Peyer's patch (tissue), 4 donors: ENCODE measurements around the gene RPGRIP1L.
"Not testable (repeated sequence)": the region's sequence is repeated elsewhere in the genome, so short reads cannot be mapped to it uniquely, and the experiment has no call there.

Source experiments
- POLR2A ChIP-seq, 2 donors: fragments of 450-650 bp; IDR thresholded peaks; one replicate each; pipeline ENCODE4 v1.5.1; 2017; ENCODE audit warnings: antibody characterized with exemption in 2 of 2, mild to moderate bottlenecking in 2 of 2, moderate library complexity in 2 of 2
- TF ChIP-seq, protein P1 (sequence below), 6 experiments: fragments of 450-650 bp in 4 of 6; fragments of 200-600 bp in 2 of 6; sonication (generic) in 1 of 6; IDR thresholded peaks; one replicate each; pipeline ENCODE4 v1.5.1; 2017 to 2019; ENCODE audit warnings: antibody characterized with exemption in 6 of 6, mild to moderate bottlenecking in 3 of 6, moderate library complexity in 1 of 6

DNA sequence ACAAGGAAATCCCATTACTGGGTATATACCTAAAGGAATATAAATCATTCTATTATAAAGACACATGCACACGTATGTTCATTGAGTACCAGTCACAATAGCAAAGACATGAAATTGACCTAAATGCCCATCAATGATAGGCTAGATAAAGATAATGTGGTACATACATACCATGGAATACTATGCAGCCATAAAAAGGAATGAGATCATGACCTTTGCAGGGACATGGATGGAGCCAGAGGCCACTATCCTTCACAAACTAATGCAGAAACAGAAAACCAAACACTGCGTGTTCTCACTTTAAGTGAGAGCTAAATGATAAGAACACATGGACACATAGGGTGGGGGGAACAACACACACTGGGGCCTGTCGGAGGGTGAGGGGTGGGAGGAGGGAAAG is 18.3 kb downstream of the RPGRIP1L start:
- TF ChIP-seq POLR2A (IDR thresholded peaks at IDR 0.05) = not testable (repeated sequence)
- TF ChIP-seq, protein P1, sequence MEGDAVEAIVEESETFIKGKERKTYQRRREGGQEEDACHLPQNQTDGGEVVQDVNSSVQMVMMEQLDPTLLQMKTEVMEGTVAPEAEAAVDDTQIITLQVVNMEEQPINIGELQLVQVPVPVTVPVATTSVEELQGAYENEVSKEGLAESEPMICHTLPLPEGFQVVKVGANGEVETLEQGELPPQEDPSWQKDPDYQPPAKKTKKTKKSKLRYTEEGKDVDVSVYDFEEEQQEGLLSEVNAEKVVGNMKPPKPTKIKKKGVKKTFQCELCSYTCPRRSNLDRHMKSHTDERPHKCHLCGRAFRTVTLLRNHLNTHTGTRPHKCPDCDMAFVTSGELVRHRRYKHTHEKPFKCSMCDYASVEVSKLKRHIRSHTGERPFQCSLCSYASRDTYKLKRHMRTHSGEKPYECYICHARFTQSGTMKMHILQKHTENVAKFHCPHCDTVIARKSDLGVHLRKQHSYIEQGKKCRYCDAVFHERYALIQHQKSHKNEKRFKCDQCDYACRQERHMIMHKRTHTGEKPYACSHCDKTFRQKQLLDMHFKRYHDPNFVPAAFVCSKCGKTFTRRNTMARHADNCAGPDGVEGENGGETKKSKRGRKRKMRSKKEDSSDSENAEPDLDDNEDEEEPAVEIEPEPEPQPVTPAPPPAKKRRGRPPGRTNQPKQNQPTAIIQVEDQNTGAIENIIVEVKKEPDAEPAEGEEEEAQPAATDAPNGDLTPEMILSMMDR (IDR thresholded peaks at IDR 0.05) = not testable (repeated sequence)
